Tibial nerve (tissue), 4 donors: ENCODE results near the gene KRTAP10-9. TPM values are rescaled to one million over a fixed set of nuclear protein-coding genes. Genes with fewer than 3 reads are reported as not detected.

Source experiments
- DNase-seq, 2 donors: peaks; one replicate each; pipeline ENCODE4 v3.0.0-alpha.2; 2019; ENCODE audit warnings: low spot score in 2 of 2
- H3K27ac ChIP-seq, 4 donors: fragments of 200-600 bp; sonication (generic) in 3 of 4; one replicate each; pipeline ENCODE4 v1.5.1; 2017 to 2019; ENCODE audit warnings: mild to moderate bottlenecking in 1 of 4
- H3K27me3 ChIP-seq, 2 donors: fragments of 200-600 bp; sonication (generic) in 1 of 2; one replicate each; pipeline versions ENCODE4 v1.5.1 to v1.6.0; 2017 to 2019
- H3K36me3 ChIP-seq, 3 donors: fragments of 200-600 bp; sonication (generic); one replicate each; pipeline ENCODE4 v1.5.1; 2018 to 2019
- H3K4me1 ChIP-seq, 4 donors: fragments of 200-600 bp; sonication (generic) in 3 of 4; one replicate each; pipeline ENCODE4 v1.5.1; 2017 to 2019
- H3K4me3 ChIP-seq, 4 donors: fragments of 200-600 bp; sonication (generic) in 3 of 4; one replicate each; pipeline ENCODE4 v1.5.1; 2017 to 2019; ENCODE audit warnings: mild to moderate bottlenecking in 1 of 4, moderate library complexity in 1 of 4
- H3K9me3 ChIP-seq, 4 donors: fragments of 200-600 bp; sonication (generic) in 3 of 4; one replicate each; pipeline ENCODE4 v1.5.1; 2017 to 2019
- CTCF ChIP-seq, 5 experiments: fragments of 200-600 bp in 3 of 5; fragments of 450-650 bp in 2 of 5; sonication (generic) in 3 of 5; IDR thresholded peaks; one replicate each; pipeline ENCODE4 v1.5.1; 2016 to 2019; ENCODE audit warnings: antibody characterized with exemption in 5 of 5, mild to moderate bottlenecking in 3 of 5, moderate library complexity in 2 of 5
- EP300 ChIP-seq, 2 donors: sonication (generic); formaldehyde crosslinking; IDR thresholded peaks; one replicate each; pipeline ENCODE4 v1.6.1; 2017; ENCODE audit warnings: antibody characterized with exemption in 2 of 2, mild to moderate bottlenecking in 1 of 2
- POLR2A ChIP-seq, 2 donors: fragments of 450-650 bp; IDR thresholded peaks; one replicate each; pipeline ENCODE4 v1.6.1; 2017; ENCODE audit warnings: antibody characterized with exemption in 2 of 2, mild to moderate bottlenecking in 2 of 2, moderate library complexity in 2 of 2
- WGBS, 2 donors: methylation state at CpG; one replicate each; pipeline ENCODE4 v1.1.5; 2018; 5-methylcytosine and 5-hydroxymethylcytosine counted together
- total RNA-seq, 4 donors: library from RNA; depleted of rRNA; stranded (reverse); fragments of >200 nt; gene quantifications; one replicate each; pipeline ENCODE4 v1.1.0, GENCODE V29; 2016

The KRTAP10-9 gene
- total RNA-seq, 4 donors from 2014 or later, result not detected

- no peak overlapping the region for H3K27ac ChIP-seq
- DNase-seq, result no peak
- WGBS, 2 donors, result 84 to 89% methylated on average over 4 of the region's 4 CpGs
- H3K4me1 ChIP-seq, result no peaks in the 10 kb centered on the region
- H3K9me3 ChIP-seq, result peaks cover 0 to 42% (median 0%) of the 10 kb centered on the region in 4 donors
- H3K36me3 ChIP-seq, result no peaks in the 10 kb centered on the region
- no peak overlapping the region for H3K4me3 ChIP-seq
- TF ChIP-seq CTCF (IDR thresholded peaks at IDR 0.05) (no peak), EP300 (IDR thresholded peaks at IDR 0.05) (no peak), POLR2A (IDR thresholded peaks at IDR 0.05) (no peak)
- H3K27me3 ChIP-seq, result no peaks in the 10 kb centered on the region
Observed at GRCh38 chr21:44611551-44611950, 15.3 kb upstream of the KRTAP10-9 start.

GRCh38 chr21:44612029-44612486 lies 14.8 kb upstream of the KRTAP10-9 start, which contains the start of gene KRTAP10-8:
KRTAP10-8 (plus strand) TSS chr21:44612079; CDS start chr21:44612101, 22 bp downstream.
- DNase-seq, result no peak
- H3K4me3 ChIP-seq, result no peak within 1 kb of the TSS
- H3K4me1 ChIP-seq, result no peaks in the 10 kb centered on the region
- WGBS, 2 donors, result 85 to 90% methylated on average over 7 to 8 of the region's 8 CpGs
- no peak within 1 kb of the TSS for H3K27ac ChIP-seq
- no peaks in the 10 kb centered on the region for H3K27me3 ChIP-seq
- no peaks in the 10 kb centered on the region for H3K36me3 ChIP-seq
- H3K9me3 ChIP-seq, result peaks cover 0 to 42% (median 0%) of the 10 kb centered on the region in 4 donors
- no peak for TF ChIP-seq EP300 (IDR thresholded peaks at IDR 0.05)
- no peak for TF ChIP-seq POLR2A (IDR thresholded peaks at IDR 0.05)
- no peak for TF ChIP-seq CTCF (IDR thresholded peaks at IDR 0.05)

GRCh38 chr21:44612669-44613229 lies 14.1 kb upstream of the KRTAP10-9 start:
- no peaks in the 10 kb centered on the region for H3K4me1 ChIP-seq
- H3K36me3 ChIP-seq, result no peaks in the 10 kb centered on the region
- H3K27me3 ChIP-seq, result no peaks in the 10 kb centered on the region
- DNase-seq, result no peak
- TF ChIP-seq CTCF (IDR thresholded peaks at IDR 0.05) (no peak), EP300 (IDR thresholded peaks at IDR 0.05) (no peak), POLR2A (IDR thresholded peaks at IDR 0.05) (no peak)
- 81 to 85% methylated on average over 10 to 13 of the region's 13 CpGs for WGBS, 2 donors
- H3K27ac ChIP-seq, result no peak overlapping the region
- H3K4me3 ChIP-seq, result no peak overlapping the region
- peaks cover 0 to 42% (median 0%) of the 10 kb centered on the region in 4 donors for H3K9me3 ChIP-seq

- no peak for TF ChIP-seq EP300 (IDR thresholded peaks at IDR 0.05)
- no peak overlapping the region for H3K4me3 ChIP-seq
- 85 to 86% methylated on average over 25 to 26 of the region's 26 CpGs for WGBS, 2 donors
- peaks cover 0 to 40% (median 0%) of the 10 kb centered on the region in 4 donors for H3K9me3 ChIP-seq
- no peak for DNase-seq
- no peak overlapping the region for H3K27ac ChIP-seq
- no peaks in the 10 kb centered on the region for H3K27me3 ChIP-seq
- no peaks in the 10 kb centered on the region for H3K4me1 ChIP-seq
- H3K36me3 ChIP-seq, result no peaks in the 10 kb centered on the region
Observed at GRCh38 chr21:44613386-44614155, 13.3 kb upstream of the KRTAP10-9 start.

GRCh38 chr21:44614161-44614631 lies 12.7 kb upstream of the KRTAP10-9 start:
- DNase-seq, result no peak
- Histone ChIP-seq H3K27me3 (no peaks in the 10 kb centered on the region), H3K36me3 (no peaks in the 10 kb centered on the region), H3K9me3 (peaks cover 0 to 36% (median 0%) of the 10 kb centered on the region in 4 donors), H3K4me3 (no peak overlapping the region), H3K27ac (no peak overlapping the region), H3K4me1 (no peaks in the 10 kb centered on the region)
- no peak for TF ChIP-seq EP300 (IDR thresholded peaks at IDR 0.05)
- TF ChIP-seq CTCF (IDR thresholded peaks at IDR 0.05), result no peak
- no peak for TF ChIP-seq POLR2A (IDR thresholded peaks at IDR 0.05)
- WGBS, 2 donors, result 67 to 78% methylated on average over 19 to 20 of the region's 20 CpGs
